Mononuclear cell (primary cell): ENCODE measurements around the gene TRIO. TPM values are rescaled to one million over a fixed set of nuclear protein-coding genes. Genes with fewer than 3 reads are reported as not detected.

Source experiments
- H3K27me3 ChIP-seq: 2 replicates; pipeline ENCODE4 v1.6.0; 2011; ENCODE audit warnings: low read length, control low read depth; ENCODE audit not compliant: insufficient read depth
- H3K4me1 ChIP-seq: 2 replicates; pipeline ENCODE4 v1.5.1; 2011; ENCODE audit warnings: mild to moderate bottlenecking, low read length, control low read depth; ENCODE audit not compliant: insufficient read depth
- H3K4me3 ChIP-seq: 2 replicates; pipeline ENCODE4 v1.5.1; 2011; ENCODE audit warnings: mild to moderate bottlenecking, low read length, moderate library complexity
- H3K9me3 ChIP-seq: 2 replicates; pipeline ENCODE4 v1.5.1; 2011; ENCODE audit warnings: low read depth, mild to moderate bottlenecking, control low read depth, low read length
- total RNA-seq: library from RNA; depleted of rRNA; stranded (reverse); fragments of >200 nt; gene quantifications from one replicate; pipeline ENCODE4 v1.2.3, GENCODE V29; 2012

Gene TRIO
- total RNA-seq, 1 donor: 48.9 TPM

- H3K4me3 ChIP-seq: no peak overlapping the region
- peaks cover 43% of the 10 kb centered on the region for H3K4me1 ChIP-seq
These were observed 221.7 kb downstream of the TRIO start for GRCh38 chr5:14364576-14365472.

GRCh38 chr5:14365831-14366430 lies 222.8 kb downstream of the TRIO start:
- H3K9me3 ChIP-seq: no peaks in the 10 kb centered on the region
- no peaks in the 10 kb centered on the region for H3K27me3 ChIP-seq
- H3K4me3 ChIP-seq: no peak overlapping the region
- peaks cover 43% of the 10 kb centered on the region for H3K4me1 ChIP-seq

More at GRCh38 chr5:14364576-14365472, 221.7 kb downstream of the TRIO start:
- H3K27me3 ChIP-seq: no peaks in the 10 kb centered on the region
- H3K9me3 ChIP-seq: no peaks in the 10 kb centered on the region

- H3K9me3 ChIP-seq: no peaks in the 10 kb centered on the region
- no peaks in the 10 kb centered on the region for H3K27me3 ChIP-seq
- no peak overlapping the region for H3K4me3 ChIP-seq
- H3K4me1 ChIP-seq: peaks cover 37% of the 10 kb centered on the region
These were observed 223.6 kb downstream of the TRIO start for GRCh38 chr5:14366763-14367162.

GRCh38 chr5:14367364-14367763 lies 224.2 kb downstream of the TRIO start:
- Histone ChIP-seq H3K4me3 (no peak overlapping the region), H3K4me1 (peaks cover 31% of the 10 kb centered on the region), H3K27me3 (no peaks in the 10 kb centered on the region)

GRCh38 chr5:14369780-14370179 lies 226.6 kb downstream of the TRIO start:
- peaks cover 23% of the 10 kb centered on the region for H3K4me1 ChIP-seq
- H3K4me3 ChIP-seq: no peak overlapping the region
- no peaks in the 10 kb centered on the region for H3K27me3 ChIP-seq
- H3K9me3 ChIP-seq: no peaks in the 10 kb centered on the region

More at GRCh38 chr5:14367364-14367763, 224.2 kb downstream of the TRIO start:
- H3K9me3 ChIP-seq: no peaks in the 10 kb centered on the region

- Histone ChIP-seq H3K9me3 (no peaks in the 10 kb centered on the region), H3K4me3 (no peak overlapping the region), H3K27me3 (no peaks in the 10 kb centered on the region), H3K4me1 (peaks cover 17% of the 10 kb centered on the region)
These were observed 227.2 kb downstream of the TRIO start for GRCh38 chr5:14370386-14370785.

GRCh38 chr5:14373685-14374084 lies 230.5 kb downstream of the TRIO start:
- Histone ChIP-seq H3K27me3 (no peaks in the 10 kb centered on the region), H3K4me3 (no peak overlapping the region), H3K9me3 (no peaks in the 10 kb centered on the region), H3K4me1 (no peaks in the 10 kb centered on the region)

- no peak overlapping the region for H3K4me3 ChIP-seq
- no peaks in the 10 kb centered on the region for H3K27me3 ChIP-seq
- H3K4me1 ChIP-seq: no peaks in the 10 kb centered on the region
- no peaks in the 10 kb centered on the region for H3K9me3 ChIP-seq
These were observed 231.0 kb downstream of the TRIO start for GRCh38 chr5:14374100-14374499.

- Histone ChIP-seq H3K9me3 (no peaks in the 10 kb centered on the region), H3K27me3 (no peaks in the 10 kb centered on the region), H3K4me1 (no peaks in the 10 kb centered on the region), H3K4me3 (no peak overlapping the region)
These were observed 233.6 kb downstream of the TRIO start for GRCh38 chr5:14376789-14377188.

GRCh38 chr5:14379739-14380497 lies 236.8 kb downstream of the TRIO start:
- Histone ChIP-seq H3K9me3 (no peaks in the 10 kb centered on the region), H3K27me3 (no peaks in the 10 kb centered on the region), H3K4me3 (no peak overlapping the region), H3K4me1 (no peaks in the 10 kb centered on the region)

- H3K27me3 ChIP-seq: no peaks in the 10 kb centered on the region
- no peak overlapping the region for H3K4me3 ChIP-seq
- no peaks in the 10 kb centered on the region for H3K9me3 ChIP-seq
- no peaks in the 10 kb centered on the region for H3K4me1 ChIP-seq
These were observed 237.6 kb downstream of the TRIO start for GRCh38 chr5:14380712-14381111.

- H3K4me1 ChIP-seq: no peaks in the 10 kb centered on the region
- H3K27me3 ChIP-seq: no peaks in the 10 kb centered on the region
- H3K9me3 ChIP-seq: no peaks in the 10 kb centered on the region
- no peak overlapping the region for H3K4me3 ChIP-seq
These were observed 239.5 kb downstream of the TRIO start for GRCh38 chr5:14382640-14383039.

- Histone ChIP-seq H3K9me3 (no peaks in the 10 kb centered on the region), H3K27me3 (no peaks in the 10 kb centered on the region), H3K4me1 (no peaks in the 10 kb centered on the region), H3K4me3 (no peak overlapping the region)
These were observed 240.8 kb downstream of the TRIO start for GRCh38 chr5:14383923-14384322.

GRCh38 chr5:14385019-14385418 lies 241.9 kb downstream of the TRIO start:
- Histone ChIP-seq H3K27me3 (no peaks in the 10 kb centered on the region), H3K9me3 (no peaks in the 10 kb centered on the region), H3K4me3 (no peak overlapping the region), H3K4me1 (no peaks in the 10 kb centered on the region)
